Measurements from ENCODE around the gene OBSCN. TPM values are rescaled to one million over a fixed set of nuclear protein-coding genes. Genes with fewer than 3 reads are reported as not detected.

OBSCN gene
- total and polyA plus RNA-seq, 4 donors: 0.54 to 5.6 (median 2.7) TPM

- Histone ChIP-seq H3K27me3 (ENCODE audit: control insufficient read depth in 4 of 4, insufficient read depth in 4 of 4, low read length in 3 of 4) (no peaks in the 10 kb centered on the region), H3K9me3 (ENCODE audit: control insufficient read depth in 4 of 4, low read length in 3 of 4) (peaks cover 1 to 9% (median 5%) of the 10 kb centered on the region in 4 donors), H3K9ac (ENCODE audit: low read depth in 1 of 2, low read length in 2 of 2) (no peak overlapping the region), H3K4me3 (ENCODE audit: low read depth in 1 of 3, low read length in 3 of 3) (no peak overlapping the region), H3K27ac (ENCODE audit: low read depth in 1 of 2, low read length in 2 of 2) (no peak overlapping the region), H3K36me3 (ENCODE audit: control insufficient read depth in 4 of 4, insufficient read depth in 3 of 4, low read depth in 1 of 4, low read length in 3 of 4) (no peaks in the 10 kb centered on the region), H3K4me1 (ENCODE audit: control insufficient read depth in 4 of 4, insufficient read depth in 4 of 4, low read length in 3 of 4) (no peaks in the 10 kb centered on the region)
- no peak for DNase-seq (ENCODE audit: low spot score)
- WGBS: 81% methylated on average over 3 of the region's 3 CpGs
- TF ChIP-seq YY1 (IDR thresholded peaks at IDR 0.05): no peak
- TF ChIP-seq EGR1 (IDR thresholded peaks at IDR 0.05; ENCODE audit: low read depth in 2 of 2): no peak
- no peak for TF ChIP-seq HNF4A (conservative IDR thresholded peaks at IDR 0.05)
- TF ChIP-seq FOXA2 (IDR thresholded peaks at IDR 0.05): no peak
- TF ChIP-seq NR2F2 (IDR thresholded peaks at IDR 0.05): no peak
- no peak for TF ChIP-seq ZBTB33 (IDR thresholded peaks at IDR 0.05)
- no peak for TF ChIP-seq FOXA1 (IDR thresholded peaks at IDR 0.05)
- no peak for TF ChIP-seq RAD21 (IDR thresholded peaks at IDR 0.05)
- TF ChIP-seq SP1 (IDR thresholded peaks at IDR 0.05): no peak
- TF ChIP-seq TAF1 (conservative IDR thresholded peaks at IDR 0.05): no peak
- TF ChIP-seq ATF3 (IDR thresholded peaks at IDR 0.05): no peak
These were observed 13.4 kb upstream of the OBSCN start for GRCh38 chr1:228194436-228194835.

GRCh38 chr1:228194921-228195812 is 12.7 kb upstream of the OBSCN start:
- 92% methylated on average over 8 of the region's 8 CpGs for WGBS
- no peak overlapping the region for H3K4me3 ChIP-seq (ENCODE audit: low read depth in 1 of 3, low read length in 3 of 3)

More at GRCh38 chr1:228194921-228195812, 12.7 kb upstream of the OBSCN start:
- no peak overlapping the region for H3K9ac ChIP-seq (ENCODE audit: low read depth in 1 of 2, low read length in 2 of 2)
- H3K27me3 ChIP-seq (ENCODE audit: control insufficient read depth in 4 of 4, insufficient read depth in 4 of 4, low read length in 3 of 4): no peaks in the 10 kb centered on the region
- H3K9me3 ChIP-seq (ENCODE audit: control insufficient read depth in 4 of 4, low read length in 3 of 4): peaks cover 1 to 11% (median 8%) of the 10 kb centered on the region in 4 donors
- no peak for DNase-seq (ENCODE audit: low spot score)
- no peak for TF ChIP-seq ZBTB33 (IDR thresholded peaks at IDR 0.05)
- TF ChIP-seq FOXA1 (IDR thresholded peaks at IDR 0.05): no peak
- TF ChIP-seq TAF1 (conservative IDR thresholded peaks at IDR 0.05): no peak
- TF ChIP-seq HNF4A (conservative IDR thresholded peaks at IDR 0.05): no peak
- TF ChIP-seq EGR1 (IDR thresholded peaks at IDR 0.05; ENCODE audit: low read depth in 2 of 2): no peak
- TF ChIP-seq JUND (IDR thresholded peaks at IDR 0.05): no peak
- TF ChIP-seq SP1 (IDR thresholded peaks at IDR 0.05): no peak
- TF ChIP-seq RXRA (IDR thresholded peaks at IDR 0.05): no peak
- TF ChIP-seq HNF4G (IDR thresholded peaks at IDR 0.05): no peak
- H3K27ac ChIP-seq (ENCODE audit: low read depth in 1 of 2, low read length in 2 of 2): no peak overlapping the region
- H3K36me3 ChIP-seq (ENCODE audit: control insufficient read depth in 4 of 4, insufficient read depth in 3 of 4, low read depth in 1 of 4, low read length in 3 of 4): no peaks in the 10 kb centered on the region
- no peaks in the 10 kb centered on the region for H3K4me1 ChIP-seq (ENCODE audit: control insufficient read depth in 4 of 4, insufficient read depth in 4 of 4, low read length in 3 of 4)
